Stimulated activated CD4-positive, alpha-beta T cell treated with anti-CD3 and anti-CD28 coated beads, Interleukin-4, amount 100 ng/mL, for 1 hour (primary cell): ENCODE measurements around the gene PAX2.

Experiments
- DNase-seq: peaks from one replicate; pipeline ENCODE4 v3.0.0-alpha.2; 2020

PAX2 gene

GRCh38 chr10:100761191-100761590 is 15.8 kb downstream of the PAX2 start:
- DNase-seq = no peak

- DNase-seq = no peak
Measured at GRCh38 chr10:100763043-100763747, 17.8 kb downstream of the PAX2 start.

- no peak for DNase-seq
Measured at GRCh38 chr10:100766693-100767421, 21.5 kb downstream of the PAX2 start.

GRCh38 chr10:100767422-100767775 is 22.0 kb downstream of the PAX2 start:
- no peak for DNase-seq

GRCh38 chr10:100769481-100769880 is 24.1 kb downstream of the PAX2 start:
- no peak for DNase-seq

GRCh38 chr10:100773646-100774045 is 28.3 kb downstream of the PAX2 start:
- DNase-seq = no peak

GRCh38 chr10:100774223-100774622 is 28.8 kb downstream of the PAX2 start:
- no peak for DNase-seq

GRCh38 chr10:100774876-100775275 is 29.5 kb downstream of the PAX2 start:
- DNase-seq = no peak

GRCh38 chr10:100775386-100775785 is 30.0 kb downstream of the PAX2 start:
- DNase-seq = no peak

- no peak for DNase-seq
Measured at GRCh38 chr10:100775871-100776270, 30.5 kb downstream of the PAX2 start.

GRCh38 chr10:100776671-100777070 is 31.3 kb downstream of the PAX2 start:
- DNase-seq = no peak

GRCh38 chr10:100779329-100779728 is 33.9 kb downstream of the PAX2 start:
- DNase-seq = no peak

GRCh38 chr10:100780324-100780723 is 34.9 kb downstream of the PAX2 start:
- no peak for DNase-seq

GRCh38 chr10:100781145-100781665 is 35.8 kb downstream of the PAX2 start:
- no peak for DNase-seq

GRCh38 chr10:100782461-100783244 is 37.3 kb downstream of the PAX2 start:
- DNase-seq = no peak

GRCh38 chr10:100784126-100784525 is 38.7 kb downstream of the PAX2 start:
- no peak for DNase-seq

GRCh38 chr10:100786591-100786990 is 41.2 kb downstream of the PAX2 start:
- no peak for DNase-seq

- DNase-seq = no peak
Measured at GRCh38 chr10:100788002-100788903, 42.9 kb downstream of the PAX2 start.

GRCh38 chr10:100790761-100791208 is 45.4 kb downstream of the PAX2 start:
- no peak for DNase-seq

- DNase-seq = no peak
Measured at GRCh38 chr10:100791369-100792058, 46.1 kb downstream of the PAX2 start.

GRCh38 chr10:100792574-100792973 is 47.2 kb downstream of the PAX2 start:
- no peak for DNase-seq

- no peak for DNase-seq
Measured at GRCh38 chr10:100793055-100793454, 47.7 kb downstream of the PAX2 start.
